ENCODE data around the gene C1S.
"Not testable (repeated sequence)": the region's sequence is repeated elsewhere in the genome, so short reads cannot be mapped to it uniquely, and the experiment has no call there.

The C1S gene

GRCh38 chr12:7046383-7047105 is 14.0 kb upstream of the C1S start:
- no peak for DNase-seq (ENCODE audit: low spot score)

GRCh38 chr12:7047306-7047705 is 13.2 kb upstream of the C1S start:
- DNase-seq (ENCODE audit: low spot score), result no peak

GRCh38 chr12:7049445-7049951 is 11.0 kb upstream of the C1S start:
- not testable (repeated sequence) for DNase-seq (ENCODE audit: low spot score)

GRCh38 chr12:7049973-7050372 is 10.5 kb upstream of the C1S start:
- DNase-seq (ENCODE audit: low spot score), result not testable (repeated sequence)

- no peak for DNase-seq (ENCODE audit: low spot score)
These were observed 5.6 kb upstream of the C1S start for GRCh38 chr12:7054925-7055324.

- not testable (repeated sequence) for DNase-seq (ENCODE audit: low spot score)
These were observed 4.8 kb upstream of the C1S start for GRCh38 chr12:7055736-7056135.

- DNase-seq (ENCODE audit: low spot score), result no peak
These were observed 2.2 kb upstream of the C1S start for GRCh38 chr12:7058163-7058845.

- DNase-seq (ENCODE audit: low spot score), result no peak
These were observed 1.6 kb upstream of the C1S start for GRCh38 chr12:7058850-7059395.

- DNase-seq (ENCODE audit: low spot score), result no peak
These were observed 738 bp upstream of the C1S start for GRCh38 chr12:7059780-7060179.

GRCh38 chr12:7061138-7061537 is 620 bp downstream of the C1S start:
- no peak for DNase-seq (ENCODE audit: low spot score)

- no peak for DNase-seq (ENCODE audit: low spot score)
These were observed 1.1 kb downstream of the C1S start for GRCh38 chr12:7061596-7061995.

GRCh38 chr12:7064516-7064915 is 4.0 kb downstream of the C1S start:
- no peak for DNase-seq (ENCODE audit: low spot score)

GRCh38 chr12:7065073-7065623 is 4.6 kb downstream of the C1S start:
- DNase-seq (ENCODE audit: low spot score), result no peak

- DNase-seq (ENCODE audit: low spot score), result no peak
These were observed 6.1 kb downstream of the C1S start for GRCh38 chr12:7066596-7066995.

- DNase-seq (ENCODE audit: low spot score), result no peak
These were observed 6.6 kb downstream of the C1S start for GRCh38 chr12:7067096-7067495.

GRCh38 chr12:7068240-7068993 is 7.9 kb downstream of the C1S start:
- no peak for DNase-seq (ENCODE audit: low spot score)

GRCh38 chr12:7068994-7069346 is 8.5 kb downstream of the C1S start:
- no peak for DNase-seq (ENCODE audit: low spot score)

- no peak for DNase-seq (ENCODE audit: low spot score)
These were observed 8.9 kb downstream of the C1S start for GRCh38 chr12:7069386-7069785.

GRCh38 chr12:7072035-7072434 is 11.5 kb downstream of the C1S start:
- peak; percentile 60 for DNase-seq (ENCODE audit: low spot score)

- no peak for DNase-seq (ENCODE audit: low spot score)
These were observed 12.0 kb downstream of the C1S start for GRCh38 chr12:7072554-7072953.

- DNase-seq (ENCODE audit: low spot score), result no peak
These were observed 13.4 kb downstream of the C1S start for GRCh38 chr12:7073946-7074345.

- DNase-seq (ENCODE audit: low spot score), result no peak
These were observed 15.0 kb downstream of the C1S start for GRCh38 chr12:7075518-7075917.
